Colonic mucosa (tissue), 4 donors: ENCODE measurements around the gene GGPS1. TPM values are rescaled to one million over a fixed set of nuclear protein-coding genes. Genes with fewer than 3 reads are reported as not detected.

Experiments used
- DNase-seq: peaks from one replicate; pipeline ENCODE4 v3.0.0-alpha.2; 2020
- H3K27ac ChIP-seq: fragments of 200-600 bp; one replicate; pipeline ENCODE4 v1.8.0; 2021
- H3K27me3 ChIP-seq: fragments of 200-600 bp; one replicate; pipeline ENCODE4 v1.8.0; 2021
- H3K36me3 ChIP-seq: fragments of 200-600 bp; one replicate; pipeline ENCODE4 v1.8.0; 2021
- H3K4me1 ChIP-seq: fragments of 200-600 bp; one replicate; pipeline ENCODE4 v1.8.0; 2021; ENCODE audit warnings: mild to moderate bottlenecking
- H3K4me3 ChIP-seq: fragments of 200-600 bp; one replicate; pipeline ENCODE4 v1.8.0; 2021
- H3K9ac ChIP-seq, 2 donors: one replicate each; pipeline ENCODE4 v1.7.0; 2013; ENCODE audit warnings: control low read depth in 2 of 2, low read depth in 2 of 2, low read length in 2 of 2
- H3K9me3 ChIP-seq: fragments of 200-600 bp; one replicate; pipeline ENCODE4 v1.8.0; 2021
- CTCF ChIP-seq: fragments of 200-600 bp; IDR thresholded peaks from one replicate; pipeline ENCODE4 v1.8.0; 2022; ENCODE audit warnings: antibody characterized with exemption, mild to moderate bottlenecking
- intact Hi-C: fragments of 100-400 bp; cut with DNase I; formaldehyde crosslinking; loops from one replicate; pipeline ENCODE4 v1.14.1; 2022
- total RNA-seq, 2 donors: library from RNA; stranded (reverse); fragmentation: NEBNext Ultra II Directional in 1 of 2; extraction: Animal tissue kit (Norgen Biotek cat#: 25700) in 1 of 2; gene quantifications; one replicate each; pipeline ENCODE4 v1.2.1, GENCODE V29; 2021
- donor health status: healthy.
- donor health status: DM: no; HTN: no; CAD: no.
- donor health status: DM: no; HTN: no; CAD: no.

The GGPS1 gene
- total RNA-seq, 2 donors from 2014 or later: 26.2 to 38.9 TPM

GRCh38 chr1:235342471-235342870, 14.1 kb downstream of the GGPS1 start:
- Histone ChIP-seq H3K27ac (no peak overlapping the region), H3K36me3 (no peaks in the 10 kb centered on the region), H3K4me1 (no peaks in the 10 kb centered on the region), H3K9ac (no peak overlapping the region), H3K4me3 (no peak overlapping the region), H3K9me3 (no peaks in the 10 kb centered on the region), H3K27me3 (no peaks in the 10 kb centered on the region)
- intact Hi-C loops: no loop called here
- DNase-seq: no peak
- TF ChIP-seq CTCF: no peak

GRCh38 chr1:235343726-235344125, 15.4 kb downstream of the GGPS1 start:
- H3K9me3 ChIP-seq: no peaks in the 10 kb centered on the region
- no peaks in the 10 kb centered on the region for H3K4me1 ChIP-seq
- no peak overlapping the region for H3K27ac ChIP-seq
- no peaks in the 10 kb centered on the region for H3K27me3 ChIP-seq
- intact Hi-C loops: no loop called here
- no peaks in the 10 kb centered on the region for H3K36me3 ChIP-seq
- H3K9ac ChIP-seq: no peak overlapping the region
- no peak overlapping the region for H3K4me3 ChIP-seq
- no peak for TF ChIP-seq CTCF
- DNase-seq: no peak

GRCh38 chr1:235351441-235351840, 23.1 kb downstream of the GGPS1 start:
- TF ChIP-seq CTCF: no peak
- H3K9me3 ChIP-seq: no peaks in the 10 kb centered on the region
- DNase-seq: no peak
- no peak overlapping the region for H3K27ac ChIP-seq
- H3K9ac ChIP-seq: no peak overlapping the region
- H3K27me3 ChIP-seq: no peaks in the 10 kb centered on the region
- H3K36me3 ChIP-seq: no peaks in the 10 kb centered on the region
- H3K4me3 ChIP-seq: no peak overlapping the region
- intact Hi-C loops: no loop called here
- H3K4me1 ChIP-seq: no peaks in the 10 kb centered on the region

- H3K27me3 ChIP-seq: no peaks in the 10 kb centered on the region
- TF ChIP-seq CTCF: no peak
- H3K9me3 ChIP-seq: no peaks in the 10 kb centered on the region
- H3K4me3 ChIP-seq: no peak overlapping the region
- no peak for DNase-seq
- intact Hi-C loops: no loop called here
- no peak overlapping the region for H3K27ac ChIP-seq
- no peak overlapping the region for H3K9ac ChIP-seq
- no peaks in the 10 kb centered on the region for H3K36me3 ChIP-seq
- H3K4me1 ChIP-seq: no peaks in the 10 kb centered on the region
Measured at GRCh38 chr1:235351898-235352297, 23.5 kb downstream of the GGPS1 start.

GRCh38 chr1:235357485-235358373, 29.4 kb downstream of the GGPS1 start:
- no peaks in the 10 kb centered on the region for H3K36me3 ChIP-seq
- TF ChIP-seq CTCF: no peak
- H3K27ac ChIP-seq: no peak overlapping the region
- intact Hi-C loops: no loop called here
- no peak overlapping the region for H3K9ac ChIP-seq
- no peaks in the 10 kb centered on the region for H3K27me3 ChIP-seq
- H3K9me3 ChIP-seq: no peaks in the 10 kb centered on the region
- no peak for DNase-seq
- H3K4me1 ChIP-seq: no peaks in the 10 kb centered on the region
- H3K4me3 ChIP-seq: no peak overlapping the region
